ENCODE results near the gene BCO2.
"Not testable (repeated sequence)": the region's sequence is repeated elsewhere in the genome, so short reads cannot be mapped to it uniquely, and the experiment has no call there.

BCO2 gene

GRCh38 chr11:112160091-112160848, 15.0 kb upstream of the BCO2 start:
- CTCF ChIA-PET, result no interaction called here
- DNase-seq, result no peak
- Mint-ChIP-seq H3K36me3 (no peaks in the 10 kb centered on the region), H3K9me3 (no peaks in the 10 kb centered on the region), H3K4me1 (peaks cover 4% of the 10 kb centered on the region), H3K4me3 (no peak overlapping the region), H3K27ac (no peak overlapping the region), H3K27me3 (peaks cover 17% of the 10 kb centered on the region)

GRCh38 chr11:112161012-112161411, 14.3 kb upstream of the BCO2 start:
- Mint-ChIP-seq H3K36me3 (no peaks in the 10 kb centered on the region), H3K27ac (no peak overlapping the region), H3K4me1 (peaks cover 4% of the 10 kb centered on the region), H3K27me3 (peaks cover 17% of the 10 kb centered on the region), H3K9me3 (no peaks in the 10 kb centered on the region), H3K4me3 (no peak overlapping the region)
- CTCF ChIA-PET, result no interaction called here
- DNase-seq, result no peak

DNA sequence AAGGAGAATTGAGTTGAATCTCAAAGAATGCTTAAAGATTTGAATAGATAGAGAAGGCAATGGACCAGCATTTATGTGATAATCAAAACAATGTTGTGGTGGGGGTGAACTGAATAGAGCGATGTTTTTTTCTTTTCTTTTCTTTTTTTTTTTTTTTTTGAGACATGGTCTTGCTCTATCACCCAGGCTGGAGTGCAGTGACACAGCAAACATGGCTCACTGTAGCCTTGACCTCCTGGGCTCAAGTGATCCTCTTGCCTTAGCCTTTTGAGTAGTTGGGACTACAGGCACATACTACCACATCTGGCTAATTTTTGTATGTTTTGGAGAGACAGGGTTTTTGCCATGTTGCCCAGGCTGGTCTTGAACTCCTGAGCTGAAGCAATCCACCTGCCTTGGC, 13.1 kb upstream of the BCO2 start:
- DNase-seq, H3K27ac Mint-ChIP-seq, H3K9me3 Mint-ChIP-seq, H3K4me3 Mint-ChIP-seq, CTCF ChIA-PET, H3K4me1 Mint-ChIP-seq, H3K36me3 Mint-ChIP-seq: not testable (repeated sequence)
- peaks cover 17% of the 10 kb centered on the region for H3K27me3 Mint-ChIP-seq

GRCh38 chr11:112162761-112163546, 12.4 kb upstream of the BCO2 start:
- Mint-ChIP-seq H3K27me3 (peaks cover 21% of the 10 kb centered on the region), H3K9me3 (no peaks in the 10 kb centered on the region), H3K27ac (no peak overlapping the region), H3K4me1 (peaks cover 4% of the 10 kb centered on the region), H3K4me3 (no peak overlapping the region), H3K36me3 (no peaks in the 10 kb centered on the region)
- CTCF ChIA-PET, result interaction anchor here (0.7 kb wide), 1 partner anchor 70 kb away, joined by 3 read pairs; no protein-coding TSS in a partner anchor
- DNase-seq, result no peak

DNA sequence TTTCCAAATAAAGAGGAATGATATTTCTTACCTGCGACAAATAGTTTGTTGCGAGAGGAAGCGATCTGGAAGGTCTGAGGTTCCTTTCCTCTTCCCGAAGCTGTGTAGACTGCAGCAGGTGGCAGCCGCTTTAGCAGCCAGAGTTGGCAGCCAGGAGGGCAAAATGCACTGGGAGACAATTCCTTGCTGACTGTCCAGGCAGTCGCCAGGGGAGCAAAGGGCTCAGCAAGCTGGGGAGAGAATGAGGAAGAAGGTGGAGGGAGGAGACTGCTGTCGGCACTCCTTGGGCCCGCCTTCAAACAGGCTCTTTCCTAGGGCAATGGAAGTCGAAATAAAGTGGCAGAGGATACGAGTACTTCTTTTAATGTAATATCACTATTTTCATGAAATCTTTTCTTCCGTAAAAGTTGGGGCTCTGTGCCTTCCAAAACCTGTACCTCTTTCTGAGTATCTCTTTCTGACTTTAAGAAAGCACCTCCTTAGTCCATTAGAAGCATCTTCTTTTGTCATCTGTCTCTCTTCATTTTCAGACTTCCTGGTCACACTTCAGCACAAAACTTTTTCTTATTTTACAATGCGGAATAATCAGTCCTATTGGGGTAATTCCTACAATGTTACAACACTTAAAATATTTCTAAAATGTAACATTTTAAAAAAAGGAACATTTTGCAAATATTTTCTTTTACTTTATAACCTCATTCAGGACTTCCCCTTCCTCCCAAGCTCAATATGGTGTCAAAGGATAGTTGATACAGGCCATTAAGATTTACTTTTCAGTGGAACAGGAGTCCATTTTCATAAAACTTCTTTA, 11.2 kb upstream of the BCO2 start, which contains the start of gene IL18:
IL18 (minus strand) TSS at position 220 of the 811 bp plus-strand sequence. CDS start 9,041 bp downstream, outside the sequence.
- CTCF ChIA-PET, result interaction anchor here (2.1 kb wide), 1 partner anchor 11 kb away, joined by 6 read pairs; the partner anchor contains the start of gene BCO2
- Mint-ChIP-seq H3K4me1 (peaks cover 4% of the 10 kb centered on the region), H3K9me3 (no peaks in the 10 kb centered on the region), H3K27me3 (peaks cover 21% of the 10 kb centered on the region), H3K27ac (no peak within 1 kb of the TSS), H3K36me3 (no peaks in the 10 kb centered on the region), H3K4me3 (peak within 1 kb of the TSS; percentile 21)
- DNase-seq, result no peak

DNA sequence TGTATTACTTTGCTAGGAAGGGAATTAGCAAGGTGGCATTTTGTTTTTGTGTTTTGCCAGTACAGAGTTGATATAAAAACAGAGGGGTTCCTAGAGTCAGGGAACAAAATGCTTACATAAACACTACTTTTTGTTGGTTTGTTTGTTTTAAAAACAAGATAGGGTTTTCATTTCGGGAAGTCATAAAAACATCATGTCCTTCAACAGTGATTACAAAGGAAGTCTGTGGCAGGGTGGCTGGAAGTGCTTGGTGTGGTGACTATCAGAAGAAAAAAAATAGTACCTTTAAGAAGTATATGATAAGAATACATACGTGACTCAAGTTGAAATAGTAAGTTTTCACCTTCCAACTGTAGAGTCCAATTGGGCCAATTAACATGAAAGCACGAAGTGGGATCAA, 10.3 kb upstream of the BCO2 start:
- Mint-ChIP-seq H3K4me3 (no peak overlapping the region), H3K4me1 (peaks cover 4% of the 10 kb centered on the region), H3K27ac (no peak overlapping the region), H3K36me3 (no peaks in the 10 kb centered on the region), H3K9me3 (no peaks in the 10 kb centered on the region), H3K27me3 (peaks cover 21% of the 10 kb centered on the region)
- CTCF ChIA-PET, result interaction anchor here (2.1 kb wide), 1 partner anchor 10 kb away, joined by 6 read pairs; the partner anchor contains the start of gene BCO2
- DNase-seq, result no peak

DNA sequence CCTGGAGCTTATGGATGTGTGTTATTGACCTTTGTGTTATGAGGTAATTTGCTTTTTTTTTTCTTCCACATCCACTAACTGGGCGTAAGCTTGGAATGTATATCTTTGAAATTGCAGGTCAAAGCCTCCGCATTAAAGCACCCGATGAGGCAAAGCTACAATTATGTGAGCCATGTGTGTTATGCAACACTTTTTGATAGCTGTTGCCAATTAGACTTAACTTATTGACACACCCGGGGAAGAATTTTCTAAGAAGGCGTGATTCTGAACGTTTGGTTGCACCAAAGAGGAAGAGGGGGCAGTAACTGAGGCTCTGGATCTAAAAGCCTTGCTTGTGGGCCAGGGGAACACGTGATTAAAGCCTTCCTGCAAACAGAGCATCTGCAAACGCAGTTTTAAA, 8.8 kb upstream of the BCO2 start:
- no peaks in the 10 kb centered on the region for H3K9me3 Mint-ChIP-seq

GRCh38 chr11:112167145-112167544, 8.2 kb upstream of the BCO2 start, which contains the start of gene TEX12:
TSS of gene TEX12 (plus strand) at chr11:112167372. CDS start at chr11:112169269, 1,897 bp downstream.
- no peaks in the 10 kb centered on the region for H3K36me3 Mint-ChIP-seq

More for the DNA sequence above, 8.8 kb upstream of the BCO2 start:
- H3K4me1 Mint-ChIP-seq, result peaks cover 4% of the 10 kb centered on the region
- H3K36me3 Mint-ChIP-seq, result no peaks in the 10 kb centered on the region
- H3K27me3 Mint-ChIP-seq, result peaks cover 21% of the 10 kb centered on the region
- DNase-seq, result no peak
- no peak overlapping the region for H3K27ac Mint-ChIP-seq
- CTCF ChIA-PET, result no interaction called here
- H3K4me3 Mint-ChIP-seq, result no peak overlapping the region

DNA sequence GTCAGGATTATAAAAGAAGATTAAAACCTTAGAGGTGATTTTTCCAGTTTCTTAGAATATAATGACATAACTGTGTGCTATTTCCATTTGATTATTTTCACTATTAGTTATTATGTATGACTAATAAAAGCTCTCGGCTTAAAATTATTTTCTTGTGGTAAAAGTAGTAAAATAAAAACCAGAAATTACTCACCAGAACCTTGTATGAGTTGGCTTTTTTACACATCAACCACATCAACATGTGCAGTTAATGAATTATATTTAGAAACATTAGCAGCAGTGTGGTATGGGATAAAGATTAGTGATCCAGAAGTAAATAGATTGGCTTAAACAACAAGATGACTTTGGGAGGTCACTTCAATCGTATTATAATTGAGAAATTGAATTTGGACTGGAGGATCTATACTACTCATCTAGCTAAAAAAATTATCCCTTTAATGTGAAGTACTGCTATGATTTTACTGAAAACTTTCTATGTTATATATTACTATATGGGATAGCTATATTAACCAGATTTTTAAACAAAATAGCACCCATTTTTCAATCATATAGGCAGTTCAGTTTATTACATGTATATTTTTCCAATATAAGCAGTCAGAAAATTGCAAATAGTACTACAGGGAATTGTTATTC, 2.8 kb upstream of the BCO2 start:
- Mint-ChIP-seq H3K9me3 (no peaks in the 10 kb centered on the region), H3K27me3 (peaks cover 14% of the 10 kb centered on the region), H3K4me3 (no peak overlapping the region), H3K36me3 (no peaks in the 10 kb centered on the region), H3K27ac (no peak overlapping the region), H3K4me1 (peaks cover 11% of the 10 kb centered on the region)
- CTCF ChIA-PET, result interaction anchor here (0.7 to 1.0 kb wide), 3 partner anchors 59 to 571 kb away, joined by 3 to 4 read pairs (median 4); no protein-coding TSS in a partner anchor
- no peak for DNase-seq

More at GRCh38 chr11:112167145-112167544, 8.2 kb upstream of the BCO2 start, which contains the start of gene TEX12:
- DNase-seq, result no peak
- H3K27me3 Mint-ChIP-seq, result peaks cover 21% of the 10 kb centered on the region
- H3K27ac Mint-ChIP-seq, result no peak within 1 kb of the TSS
- H3K9me3 Mint-ChIP-seq, result no peaks in the 10 kb centered on the region
- peaks cover 4% of the 10 kb centered on the region for H3K4me1 Mint-ChIP-seq
- no peak within 1 kb of the TSS for H3K4me3 Mint-ChIP-seq
- CTCF ChIA-PET, result no interaction called here

DNA sequence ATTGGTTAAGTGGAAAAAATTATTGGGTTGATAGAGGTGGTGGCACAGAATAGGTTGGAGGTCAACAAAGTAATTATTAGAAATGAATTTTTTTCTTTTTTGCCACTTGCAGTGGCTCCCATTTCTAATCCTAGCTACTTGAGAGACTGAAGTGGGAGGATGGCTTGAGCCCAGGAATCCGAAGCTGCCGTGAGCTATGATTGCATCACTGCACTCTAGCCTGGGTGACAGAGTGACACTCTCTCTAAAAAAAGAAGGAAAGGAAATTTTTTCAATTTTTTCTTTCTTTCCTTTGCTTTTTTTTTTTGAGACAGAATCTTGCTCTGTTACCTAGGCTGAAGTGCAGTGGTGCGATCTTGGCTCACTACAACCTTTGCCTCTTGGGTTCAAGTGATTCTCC, 2.2 kb upstream of the BCO2 start:
- H3K36me3 Mint-ChIP-seq, result no peaks in the 10 kb centered on the region
- H3K4me1 Mint-ChIP-seq, result peaks cover 11% of the 10 kb centered on the region
- peaks cover 17% of the 10 kb centered on the region for H3K27me3 Mint-ChIP-seq
- H3K9me3 Mint-ChIP-seq, result no peaks in the 10 kb centered on the region
- no peak overlapping the region for H3K27ac Mint-ChIP-seq
- no peak overlapping the region for H3K4me3 Mint-ChIP-seq
- CTCF ChIA-PET, result interaction anchor here (0.7 kb wide), 1 partner anchor 571 kb away, joined by 4 read pairs; no protein-coding TSS in a partner anchor
- DNase-seq, result no peak

DNA sequence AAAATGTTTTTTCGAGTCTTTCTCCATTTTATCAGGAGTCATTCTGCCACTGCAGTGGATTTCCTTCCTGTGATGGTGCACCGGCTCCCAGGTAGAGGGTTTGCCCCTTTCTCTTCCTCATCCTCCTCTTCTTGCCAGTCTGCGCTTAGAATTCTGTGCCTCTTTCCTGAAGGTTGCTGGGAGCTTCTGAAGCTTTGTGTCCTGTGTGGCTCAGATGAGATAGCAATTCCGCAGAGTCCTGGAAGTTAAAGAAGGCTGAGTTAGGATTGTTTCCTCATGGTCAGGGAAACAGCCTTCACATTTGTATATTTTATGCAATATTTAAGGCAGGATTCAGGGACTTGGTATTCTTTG, 264 bp downstream of the BCO2 start:
- H3K36me3 Mint-ChIP-seq, result no peaks in the 10 kb centered on the region
- H3K9me3 Mint-ChIP-seq, result no peaks in the 10 kb centered on the region
- H3K4me3 Mint-ChIP-seq, result no peak overlapping the region
- H3K27ac Mint-ChIP-seq, result no peak overlapping the region
- DNase-seq, result no peak
- H3K4me1 Mint-ChIP-seq, result peaks cover 11% of the 10 kb centered on the region
- CTCF ChIA-PET, result interaction anchor here (0.5 to 1.6 kb wide), 10 partner anchors 10 to 311 kb away, joined by 3 to 13 read pairs (median 4); no protein-coding TSS in a partner anchor
- peaks cover 32% of the 10 kb centered on the region for H3K27me3 Mint-ChIP-seq

DNA sequence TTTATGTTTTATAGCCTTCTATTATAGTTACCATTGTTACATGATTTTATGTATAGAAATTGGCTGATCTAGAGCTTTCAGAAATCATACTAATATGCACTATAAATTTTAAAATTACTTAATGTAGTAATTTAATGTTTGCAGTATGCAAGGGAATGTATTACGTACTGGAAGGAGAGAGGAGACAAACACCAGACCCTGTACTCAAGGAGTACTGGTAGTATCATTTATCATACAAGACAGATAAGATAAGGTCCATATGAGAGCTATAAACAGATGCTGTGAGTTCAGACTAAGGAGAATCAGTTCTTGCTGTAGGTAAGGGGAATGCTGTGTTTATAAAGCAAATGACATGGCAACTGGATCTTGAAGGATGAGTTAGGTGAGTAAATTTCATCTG, 765 bp downstream of the BCO2 start:
- no peaks in the 10 kb centered on the region for H3K36me3 Mint-ChIP-seq
- no peak overlapping the region for H3K27ac Mint-ChIP-seq
- H3K27me3 Mint-ChIP-seq, result peaks cover 32% of the 10 kb centered on the region
- H3K4me1 Mint-ChIP-seq, result peaks cover 11% of the 10 kb centered on the region
- CTCF ChIA-PET, result interaction anchor here (0.7 to 1.6 kb wide), 6 partner anchors 9 to 64 kb away, joined by 3 to 13 read pairs (median 4); no protein-coding TSS in a partner anchor
- no peak for DNase-seq
- no peaks in the 10 kb centered on the region for H3K9me3 Mint-ChIP-seq
- H3K4me3 Mint-ChIP-seq, result no peak overlapping the region

- Mint-ChIP-seq H3K36me3 (no peaks in the 10 kb centered on the region), H3K4me3 (no peak overlapping the region), H3K27me3 (peaks cover 32% of the 10 kb centered on the region), H3K9me3 (no peaks in the 10 kb centered on the region), H3K27ac (no peak overlapping the region), H3K4me1 (peaks cover 11% of the 10 kb centered on the region)
- no peak for DNase-seq
- CTCF ChIA-PET, result interaction anchor here (0.9 to 1.7 kb wide), 2 partner anchors 18 to 64 kb away, joined by 3 to 6 read pairs; no protein-coding TSS in a partner anchor
These were observed 2.3 kb downstream of the BCO2 start for GRCh38 chr11:112177589-112177988.

Measured in activated naive CD4-positive, alpha-beta T cell treated with anti-CD3 and anti-CD28 coated beads, Interleukin-2, amount 10 ng/mL, durations not matched to agents 7 days and 5 days (primary cell).